ENCODE data around the gene BICC1.

Gene BICC1

GRCh38 chr10:58795560-58795959 lies 282.9 kb downstream of the BICC1 start:
- no peak for DNase-seq

- DNase-seq, result no peak
Observed at GRCh38 chr10:58796242-58796641, 283.6 kb downstream of the BICC1 start.

GRCh38 chr10:58796824-58797223 lies 284.2 kb downstream of the BICC1 start:
- DNase-seq, result no peak

GRCh38 chr10:58797356-58797755 lies 284.7 kb downstream of the BICC1 start:
- no peak for DNase-seq

- DNase-seq, result no peak
Observed at GRCh38 chr10:58802047-58802446, 289.4 kb downstream of the BICC1 start.

- DNase-seq, result no peak
Observed at GRCh38 chr10:58806323-58806722, 293.7 kb downstream of the BICC1 start.

- DNase-seq, result no peak
Observed at GRCh38 chr10:58806970-58807628, 294.4 kb downstream of the BICC1 start.

- DNase-seq, result no peak
Observed at GRCh38 chr10:58807629-58808022, 295.0 kb downstream of the BICC1 start.

- DNase-seq, result no peak
Observed at GRCh38 chr10:58810751-58811150, 298.1 kb downstream of the BICC1 start.

- DNase-seq, result no peak
Observed at GRCh38 chr10:58813573-58813972, 300.9 kb downstream of the BICC1 start.

GRCh38 chr10:58817201-58817846 lies 304.7 kb downstream of the BICC1 start:
- no peak for DNase-seq

GRCh38 chr10:58818900-58819299 lies 306.2 kb downstream of the BICC1 start:
- no peak for DNase-seq

GRCh38 chr10:58820386-58820785 lies 307.7 kb downstream of the BICC1 start:
- no peak for DNase-seq

- DNase-seq, result no peak
Observed at GRCh38 chr10:58820861-58821751, 308.4 kb downstream of the BICC1 start.

- no peak for DNase-seq
Observed at GRCh38 chr10:58821752-58822056, 309.0 kb downstream of the BICC1 start.

GRCh38 chr10:58823983-58824382 lies 311.3 kb downstream of the BICC1 start:
- no peak for DNase-seq

GRCh38 chr10:58824396-58824795 lies 311.7 kb downstream of the BICC1 start:
- no peak for DNase-seq

- DNase-seq, result no peak
Observed at GRCh38 chr10:58826694-58827093, 314.0 kb downstream of the BICC1 start.

- no peak for DNase-seq
Observed at GRCh38 chr10:58827381-58827780, 314.7 kb downstream of the BICC1 start.

- DNase-seq, result no peak
Observed at GRCh38 chr10:58829839-58830238, 317.2 kb downstream of the BICC1 start.

GRCh38 chr10:58830697-58831096 lies 318.0 kb downstream of the BICC1 start:
- no peak for DNase-seq

- no peak for DNase-seq
Observed at GRCh38 chr10:58833771-58834561, 321.3 kb downstream of the BICC1 start.

GRCh38 chr10:58836176-58836700 lies 323.6 kb downstream of the BICC1 start:
- no peak for DNase-seq
